Astrocyte (in vitro differentiated cells and primary cell): ENCODE data around the gene CPHXL2. TPM values are rescaled to one million over a fixed set of nuclear protein-coding genes. Genes with fewer than 3 reads are reported as not detected.
A peak's percentile ranks its signal among the peaks of the same experiment; 100 is the strongest.

Experiments used
- DNase-seq: peaks from one replicate; pipeline ENCODE4 v3.0.0-alpha.2; 2010; ENCODE audit warnings: low read depth
- FAIRE-seq: peaks from 2 replicates; lab custom pipeline; 2011; peaks lifted over from hg19 to GRCh38; lab: Jason Lieb, UNC
- H2AFZ ChIP-seq: 2 replicates; pipeline ENCODE4 v1.6.0; 2012; ENCODE audit warnings: low read depth, low read length, inconsistent platforms
- H3K27ac ChIP-seq: 2 replicates; pipeline ENCODE4 v1.5.1; 2011; ENCODE audit warnings: low read depth, low read length, inconsistent platforms
- H3K27me3 ChIP-seq: 2 replicates; pipeline ENCODE4 v1.6.0; 2011; ENCODE audit warnings: low read length, inconsistent platforms; ENCODE audit not compliant: insufficient read depth
- H3K36me3 ChIP-seq: 2 replicates; pipeline ENCODE4 v1.5.1; 2011; ENCODE audit warnings: low read length, inconsistent platforms; ENCODE audit not compliant: insufficient read depth
- H3K4me1 ChIP-seq: 2 replicates; pipeline ENCODE4 v1.5.1; 2011; ENCODE audit warnings: low read length, inconsistent platforms; ENCODE audit not compliant: insufficient read depth
- H3K4me2 ChIP-seq: 2 replicates; pipeline ENCODE4 v1.6.0; 2012; ENCODE audit warnings: low read length, inconsistent platforms
- H3K4me3 ChIP-seq: 2 replicates; pipeline ENCODE4 v1.5.1; 2011; ENCODE audit warnings: low read depth, mild to moderate bottlenecking, low read length, inconsistent platforms; ENCODE audit not compliant: insufficient read depth
- H3K79me2 ChIP-seq: 2 replicates; pipeline ENCODE4 v1.6.0; 2012; ENCODE audit warnings: mild to moderate bottlenecking, low read length, inconsistent platforms; ENCODE audit not compliant: insufficient read depth
- H3K9ac ChIP-seq: 2 replicates; pipeline ENCODE4 v1.6.0; 2012; ENCODE audit warnings: mild to moderate bottlenecking, low read length, inconsistent platforms
- H3K9me3 ChIP-seq: 2 replicates; pipeline ENCODE4 v1.5.1; 2012; ENCODE audit warnings: low read depth, mild to moderate bottlenecking, low read length, inconsistent platforms; ENCODE audit not compliant: insufficient read depth
- H4K20me1 ChIP-seq: 2 replicates; pipeline ENCODE4 v1.6.0; 2012; ENCODE audit warnings: low read length, inconsistent platforms; ENCODE audit not compliant: insufficient read depth
- H3K27ac Mint-ChIP-seq: one replicate; pipeline ENCODE4 v1.8.0; 2021; ENCODE audit warnings: mild to moderate bottlenecking, mixed read lengths; ENCODE audit not compliant: unreplicated experiment
- H3K27me3 Mint-ChIP-seq: one replicate; pipeline ENCODE4 v1.8.0; 2021; ENCODE audit warnings: low read depth, mixed read lengths; ENCODE audit not compliant: unreplicated experiment
- H3K36me3 Mint-ChIP-seq: one replicate; pipeline ENCODE4 v1.8.0; 2021; ENCODE audit warnings: low read depth, mixed read lengths; ENCODE audit not compliant: unreplicated experiment
- H3K4me1 Mint-ChIP-seq: one replicate; pipeline ENCODE4 v1.8.0; 2021; ENCODE audit warnings: low read depth, mixed read lengths; ENCODE audit not compliant: unreplicated experiment
- H3K4me3 Mint-ChIP-seq: one replicate; pipeline ENCODE4 v1.8.0; 2021; ENCODE audit warnings: mild to moderate bottlenecking, moderate library complexity, mixed read lengths; ENCODE audit not compliant: unreplicated experiment
- H3K9me3 Mint-ChIP-seq: one replicate; pipeline ENCODE4 v1.8.0; 2021; ENCODE audit warnings: mild to moderate bottlenecking, mixed read lengths; ENCODE audit not compliant: unreplicated experiment
- EZH2 ChIP-seq: IDR thresholded peaks from 2 replicates; pipeline ENCODE4 v1.6.1; 2012; ENCODE audit warnings: mild to moderate bottlenecking, low read length, inconsistent platforms; ENCODE audit not compliant: insufficient read depth
- total RNA-seq: library from RNA; stranded (reverse); gene quantifications from 2 replicates; pipeline ENCODE4 v1.2.1, GENCODE V29; 2021
- TF ChIP-seq, protein P1 (sequence below): IDR thresholded peaks from 2 replicates; pipeline ENCODE4 v1.5.1; 2011; ENCODE audit warnings: low read depth, mild to moderate bottlenecking, inconsistent platforms, low read length, moderate library complexity; ENCODE audit not compliant: insufficient read depth

The CPHXL2 gene
- total RNA-seq, 1 donor from 2014 or later = not detected

GRCh38 chr16:75614066-75614897, 62.5 kb downstream of the CPHXL2 start:
- H3K27me3 Mint-ChIP-seq = no peaks in the 10 kb centered on the region
- Histone ChIP-seq H2AFZ (no peak overlapping the region), H3K4me2 (no peak overlapping the region), H3K9ac (no peak overlapping the region), H3K27ac (no peak overlapping the region), H3K4me1 (no peaks in the 10 kb centered on the region), H4K20me1 (no peaks in the 10 kb centered on the region), H3K27me3 (no peaks in the 10 kb centered on the region), H3K4me3 (no peak overlapping the region), H3K9me3 (no peaks in the 10 kb centered on the region), H3K36me3 (peaks cover 46% of the 10 kb centered on the region), H3K79me2 (peaks cover 4% of the 10 kb centered on the region)
- TF ChIP-seq, protein P1, sequence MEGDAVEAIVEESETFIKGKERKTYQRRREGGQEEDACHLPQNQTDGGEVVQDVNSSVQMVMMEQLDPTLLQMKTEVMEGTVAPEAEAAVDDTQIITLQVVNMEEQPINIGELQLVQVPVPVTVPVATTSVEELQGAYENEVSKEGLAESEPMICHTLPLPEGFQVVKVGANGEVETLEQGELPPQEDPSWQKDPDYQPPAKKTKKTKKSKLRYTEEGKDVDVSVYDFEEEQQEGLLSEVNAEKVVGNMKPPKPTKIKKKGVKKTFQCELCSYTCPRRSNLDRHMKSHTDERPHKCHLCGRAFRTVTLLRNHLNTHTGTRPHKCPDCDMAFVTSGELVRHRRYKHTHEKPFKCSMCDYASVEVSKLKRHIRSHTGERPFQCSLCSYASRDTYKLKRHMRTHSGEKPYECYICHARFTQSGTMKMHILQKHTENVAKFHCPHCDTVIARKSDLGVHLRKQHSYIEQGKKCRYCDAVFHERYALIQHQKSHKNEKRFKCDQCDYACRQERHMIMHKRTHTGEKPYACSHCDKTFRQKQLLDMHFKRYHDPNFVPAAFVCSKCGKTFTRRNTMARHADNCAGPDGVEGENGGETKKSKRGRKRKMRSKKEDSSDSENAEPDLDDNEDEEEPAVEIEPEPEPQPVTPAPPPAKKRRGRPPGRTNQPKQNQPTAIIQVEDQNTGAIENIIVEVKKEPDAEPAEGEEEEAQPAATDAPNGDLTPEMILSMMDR = no peak
- TF ChIP-seq EZH2 = no peak
- FAIRE-seq (no peak), DNase-seq (peak; percentile 56)
- H3K4me1 Mint-ChIP-seq = peaks cover 3% of the 10 kb centered on the region
- peak overlapping the region; percentile 26 for H3K27ac Mint-ChIP-seq
- H3K9me3 Mint-ChIP-seq = no peaks in the 10 kb centered on the region
- H3K4me3 Mint-ChIP-seq = no peak overlapping the region
- H3K36me3 Mint-ChIP-seq = peaks cover 25% of the 10 kb centered on the region

Other genes starting within 250 kb of the CPHXL2 start
- gene CFDP1, start 243.5 kb downstream of the CPHXL2 start, total RNA-seq = 36.9 and 38.7 TPM in 2 replicates
- gene TMEM170A, start 212.3 kb downstream of the CPHXL2 start, total RNA-seq = 15.2 and 16.4 TPM in 2 replicates
- gene CHST6, start 181.6 kb downstream of the CPHXL2 start, total RNA-seq = 2.5 and 3.4 TPM in 2 replicates
- 0.09 TPM in 1 of 2 replicates, not detected in the other for gene CHST5, start 140.9 kb downstream of the CPHXL2 start, total RNA-seq
- 10.5 and 10.7 TPM in 2 replicates for gene TMEM231, start 120.8 kb downstream of the CPHXL2 start, total RNA-seq
- gene GABARAPL2, start 110.6 kb downstream of the CPHXL2 start, total RNA-seq = 108 and 109 TPM in 2 replicates
- 37.4 and 37.9 TPM in 2 replicates for gene ADAT1, start 53.7 kb downstream of the CPHXL2 start, total RNA-seq
- 150 and 155 TPM in 2 replicates for gene KARS1, start 29.3 kb downstream of the CPHXL2 start, total RNA-seq
- 57.4 and 65.7 TPM in 2 replicates for gene TERF2IP, start 29.2 kb downstream of the CPHXL2 start, total RNA-seq
- gene DUXB, start 24.5 kb upstream of the CPHXL2 start, total RNA-seq = not detected in 2 replicates
- gene CPHXL, start 49.5 kb upstream of the CPHXL2 start, total RNA-seq = not detected in 2 replicates